Esophagus muscularis mucosa (tissue), 4 donors: ENCODE data around the gene EGFL6. TPM values are rescaled to one million over a fixed set of nuclear protein-coding genes. Genes with fewer than 3 reads are reported as not detected.
"Not testable (repeated sequence)": the region's sequence is repeated elsewhere in the genome, so short reads cannot be mapped to it uniquely, and the experiment has no call there.

Experiments
- DNase-seq: peaks from one replicate; pipeline ENCODE4 v3.0.0-alpha.2; 2017; ENCODE audit errors: extremely low spot score
- H3K27ac ChIP-seq, 4 donors: fragments of 200-600 bp; sonication (generic); replicated peaks in 1 of 4; 1 replicate in 3 of 4; 2 replicates in 1 of 4; pipeline ENCODE4 v1.5.1; 2016 to 2019; ENCODE audit warnings: mild to moderate bottlenecking in 1 of 4
- H3K27me3 ChIP-seq, 4 donors: fragments of 200-600 bp; sonication (generic); one replicate each; pipeline versions ENCODE4 v1.5.1 to v1.6.0; 2016 to 2019
- H3K36me3 ChIP-seq, 4 donors: fragments of 200-600 bp; sonication (generic); one replicate each; pipeline ENCODE4 v1.5.1; 2016 to 2019
- H3K4me1 ChIP-seq, 4 donors: fragments of 200-600 bp; sonication (generic); one replicate each; pipeline ENCODE4 v1.5.1; 2016 to 2019
- H3K4me3 ChIP-seq, 4 donors: fragments of 200-600 bp; sonication (generic); 1 replicate in 2 of 4; 2 replicates in 2 of 4; pipeline ENCODE4 v1.5.1; 2016 to 2019; ENCODE audit warnings: mild to moderate bottlenecking in 4 of 4, moderate library complexity in 1 of 4
- H3K9me3 ChIP-seq, 4 donors: fragments of 200-600 bp; sonication (generic); 1 replicate in 3 of 4; 2 replicates in 1 of 4; pipeline ENCODE4 v1.5.1; 2016 to 2019
- EP300 ChIP-seq: sonication (generic); formaldehyde crosslinking; IDR thresholded peaks from one replicate; pipeline ENCODE4 v1.6.1; 2017; ENCODE audit warnings: antibody characterized with exemption
- POLR2A ChIP-seq: fragments of 450-650 bp; IDR thresholded peaks from one replicate; pipeline ENCODE4 v1.6.1; 2017; ENCODE audit warnings: antibody characterized with exemption, moderate library complexity, mild to moderate bottlenecking, low read depth
- POLR2AphosphoS5 ChIP-seq, 2 donors: sonication (generic); formaldehyde crosslinking; IDR thresholded peaks; one replicate each; pipeline ENCODE4 v1.6.1; 2017; ENCODE audit warnings: antibody characterized with exemption in 2 of 2
- WGBS: methylation state at CpG from one replicate; pipeline ENCODE4 v1.1.5; 2018; 5-methylcytosine and 5-hydroxymethylcytosine counted together
- intact Hi-C: fragments of 100-400 bp; cut with DNase I; formaldehyde crosslinking; loops from one replicate; pipeline ENCODE4 v1.15.1; 2023
- total RNA-seq, 4 donors: library from RNA; depleted of rRNA; stranded (reverse); fragments of >200 nt; gene quantifications; one replicate each; pipeline versions ENCODE4 v1.1.0 to v1.2.1, GENCODE V29; 2016
- TF ChIP-seq, protein P1 (sequence below), 3 experiments: fragments of 200-600 bp in 2 of 3; fragments of 450-650 bp in 1 of 3; sonication (generic) in 2 of 3; IDR thresholded peaks; one replicate each; pipeline ENCODE4 v1.5.1; 2017 to 2019; ENCODE audit warnings: antibody characterized with exemption in 3 of 3, mild to moderate bottlenecking in 2 of 3, moderate library complexity in 1 of 3

EGFL6 gene
- total RNA-seq, 4 donors from 2014 or later, result 0.17 to 0.19 TPM; not detected in 2

DNA sequence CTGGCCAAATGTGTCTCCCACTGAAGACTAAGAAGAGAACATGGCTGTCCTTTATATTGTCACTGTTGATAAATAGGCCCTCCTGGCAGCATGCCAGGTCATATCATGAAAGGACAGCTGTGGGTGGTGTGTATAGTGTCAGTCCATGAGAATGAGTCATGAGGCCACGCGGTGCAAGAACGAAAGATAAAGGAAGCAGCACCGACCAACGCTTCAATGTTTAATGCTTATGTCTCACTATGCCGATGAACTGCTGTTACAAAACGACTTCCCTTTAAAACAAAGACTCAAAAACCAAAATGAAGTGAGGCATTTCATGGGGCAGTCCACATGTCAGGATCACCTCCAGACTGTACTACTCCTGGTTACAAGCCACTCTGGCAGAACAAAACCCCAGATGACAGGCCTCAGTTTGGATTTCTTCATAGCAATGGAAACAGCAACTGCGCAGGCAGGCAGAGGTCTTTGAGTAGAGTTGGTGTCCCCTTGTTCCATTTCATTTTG, 78.4 kb downstream of the EGFL6 start:
- WGBS, result 58% methylated on average over 8 of the region's 8 CpGs
- intact Hi-C loops, result loop anchor here (2.0 to 10.0 kb wide), 2 partner anchors 141 to 703 kb away; no protein-coding TSS in a partner anchor
- Histone ChIP-seq H3K36me3 (no peaks in the 10 kb centered on the region), H3K27ac (peak overlapping the region in 2 of 4 donors; percentile 6 to 18), H3K4me1 (peaks cover 6 to 28% (median 7%) of the 10 kb centered on the region in 4 donors), H3K27me3 (no peaks in the 10 kb centered on the region), H3K9me3 (no peaks in the 10 kb centered on the region), H3K4me3 (no peak overlapping the region)
- peak; percentile 8 to 29 for TF ChIP-seq POLR2AphosphoS5 (IDR thresholded peaks at IDR 0.05)
- TF ChIP-seq POLR2A, result no peak
- DNase-seq, result peak; percentile 92

DNA sequence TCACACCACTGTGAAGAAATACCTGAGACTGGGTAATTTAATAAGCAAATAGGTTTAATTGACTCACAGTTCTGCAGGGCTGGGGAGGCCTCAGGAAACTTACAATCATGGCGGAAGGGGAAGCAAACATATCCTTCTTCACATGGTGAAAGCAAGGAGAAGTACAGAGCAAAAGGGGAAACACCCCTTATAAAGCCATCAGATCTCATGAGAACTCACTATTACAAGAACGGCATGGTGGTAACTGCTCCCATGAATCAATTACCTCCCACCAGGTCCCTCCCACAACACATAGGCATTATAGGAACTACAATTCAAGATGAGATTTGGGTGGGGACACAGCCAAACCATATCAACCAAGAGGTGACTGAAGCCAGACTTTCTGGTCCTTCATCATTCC, 78.9 kb downstream of the EGFL6 start:
- not testable (repeated sequence) for H3K27ac ChIP-seq, H3K36me3 ChIP-seq, DNase-seq, H3K9me3 ChIP-seq, H3K4me3 ChIP-seq, H3K27me3 ChIP-seq
- WGBS, result 90% methylated on average over 2 of the region's 2 CpGs
- H3K4me1 ChIP-seq, result peaks cover 6 to 30% (median 7%) of the 10 kb centered on the region in 4 donors
- intact Hi-C loops, result loop anchor here (10.0 kb wide), 1 partner anchor 704 kb away; no protein-coding TSS in a partner anchor

DNA sequence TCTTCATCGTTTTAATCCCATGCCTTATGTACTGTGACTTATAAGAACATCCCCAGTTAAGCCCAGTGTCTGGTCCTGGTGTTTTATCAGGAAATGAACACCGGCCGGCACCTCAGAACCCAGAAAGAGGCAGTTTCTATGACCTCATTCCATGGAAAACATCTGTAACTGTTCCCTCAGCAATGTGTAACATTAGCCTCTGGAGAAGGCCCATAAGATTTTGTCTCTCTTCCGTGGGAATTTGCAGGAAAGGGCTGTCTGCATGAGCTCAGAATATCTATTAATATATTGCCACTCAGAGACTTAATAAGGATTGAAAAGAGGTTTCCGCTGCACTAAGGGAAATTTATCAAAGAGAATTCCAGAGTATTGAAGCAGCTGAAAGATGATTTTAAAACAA, 80.4 kb downstream of the EGFL6 start:
- Histone ChIP-seq H3K36me3 (no peaks in the 10 kb centered on the region), H3K9me3 (no peaks in the 10 kb centered on the region), H3K4me1 (peaks cover 6 to 44% (median 15%) of the 10 kb centered on the region in 4 donors), H3K4me3 (no peak overlapping the region), H3K27ac (no peak overlapping the region), H3K27me3 (no peaks in the 10 kb centered on the region)
- WGBS, result 72% methylated on average over 5 of the region's 5 CpGs
- intact Hi-C loops, result loop anchor here (10.0 kb wide), 1 partner anchor 705 kb away; no protein-coding TSS in a partner anchor
- DNase-seq, result no peak
- no peak for TF ChIP-seq POLR2A
- TF ChIP-seq POLR2AphosphoS5 (IDR thresholded peaks at IDR 0.05), result no peak
- TF ChIP-seq, protein P1, sequence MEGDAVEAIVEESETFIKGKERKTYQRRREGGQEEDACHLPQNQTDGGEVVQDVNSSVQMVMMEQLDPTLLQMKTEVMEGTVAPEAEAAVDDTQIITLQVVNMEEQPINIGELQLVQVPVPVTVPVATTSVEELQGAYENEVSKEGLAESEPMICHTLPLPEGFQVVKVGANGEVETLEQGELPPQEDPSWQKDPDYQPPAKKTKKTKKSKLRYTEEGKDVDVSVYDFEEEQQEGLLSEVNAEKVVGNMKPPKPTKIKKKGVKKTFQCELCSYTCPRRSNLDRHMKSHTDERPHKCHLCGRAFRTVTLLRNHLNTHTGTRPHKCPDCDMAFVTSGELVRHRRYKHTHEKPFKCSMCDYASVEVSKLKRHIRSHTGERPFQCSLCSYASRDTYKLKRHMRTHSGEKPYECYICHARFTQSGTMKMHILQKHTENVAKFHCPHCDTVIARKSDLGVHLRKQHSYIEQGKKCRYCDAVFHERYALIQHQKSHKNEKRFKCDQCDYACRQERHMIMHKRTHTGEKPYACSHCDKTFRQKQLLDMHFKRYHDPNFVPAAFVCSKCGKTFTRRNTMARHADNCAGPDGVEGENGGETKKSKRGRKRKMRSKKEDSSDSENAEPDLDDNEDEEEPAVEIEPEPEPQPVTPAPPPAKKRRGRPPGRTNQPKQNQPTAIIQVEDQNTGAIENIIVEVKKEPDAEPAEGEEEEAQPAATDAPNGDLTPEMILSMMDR (IDR thresholded peaks at IDR 0.05), result no peak
- no peak for TF ChIP-seq EP300

DNA sequence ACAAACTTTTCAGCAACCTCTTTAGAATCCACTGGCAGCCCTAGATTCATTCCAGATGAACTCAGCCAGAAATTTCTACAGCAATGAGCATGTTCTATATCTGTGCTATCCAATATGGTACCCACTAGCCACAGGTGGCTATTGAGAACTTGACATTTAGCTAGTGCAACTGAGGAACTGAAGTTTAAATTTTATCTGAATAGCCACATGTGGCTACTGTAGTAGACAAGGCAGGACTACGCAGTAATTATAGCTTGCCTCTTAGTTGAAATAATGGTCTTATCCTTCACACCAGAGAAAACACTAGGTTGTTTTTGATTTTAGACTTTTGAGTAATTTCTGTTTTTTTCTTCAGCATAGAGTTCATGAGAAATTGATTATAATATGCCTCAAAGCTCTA, 80.9 kb downstream of the EGFL6 start:
- intact Hi-C loops, result no loop called here
- Histone ChIP-seq H3K9me3 (no peaks in the 10 kb centered on the region), H3K27me3 (no peaks in the 10 kb centered on the region), H3K4me3 (no peak overlapping the region), H3K36me3 (no peaks in the 10 kb centered on the region), H3K27ac (no peak overlapping the region), H3K4me1 (peaks cover 6 to 44% (median 15%) of the 10 kb centered on the region in 4 donors)
- TF ChIP-seq POLR2A, result no peak
- TF ChIP-seq POLR2AphosphoS5 (IDR thresholded peaks at IDR 0.05), result no peak
- TF ChIP-seq EP300, result no peak
- TF ChIP-seq, protein P1 (IDR thresholded peaks at IDR 0.05), result no peak
- 90% methylated on average over 1 of the region's 1 CpG for WGBS
- no peak for DNase-seq

DNA sequence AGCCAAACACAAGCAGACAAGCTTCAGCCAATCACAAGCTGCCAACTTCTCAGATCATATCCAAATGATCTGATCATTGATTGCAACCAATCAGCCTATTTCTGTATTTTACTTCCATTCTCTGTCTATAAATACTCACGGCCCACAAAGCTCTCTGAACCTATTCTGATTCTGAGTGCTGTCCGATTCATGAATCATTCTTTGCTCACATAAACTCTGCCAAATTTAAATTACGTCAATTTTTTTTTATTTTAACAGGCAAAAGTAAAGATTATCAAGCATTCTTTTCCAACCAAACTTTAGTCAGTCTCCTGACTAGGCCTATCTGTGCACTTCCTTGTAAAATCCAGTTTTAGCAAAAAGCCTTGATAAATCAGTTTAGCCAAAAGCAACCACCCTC, 81.7 kb downstream of the EGFL6 start:
- intact Hi-C loops, result no loop called here
- Histone ChIP-seq H3K9me3 (no peaks in the 10 kb centered on the region), H3K27ac (no peak overlapping the region), H3K4me3 (no peak overlapping the region), H3K4me1 (peaks cover 6 to 39% (median 15%) of the 10 kb centered on the region in 4 donors), H3K27me3 (no peaks in the 10 kb centered on the region), H3K36me3 (peaks cover 0 to 6% (median 0%) of the 10 kb centered on the region in 4 donors)
- TF ChIP-seq POLR2AphosphoS5 (IDR thresholded peaks at IDR 0.05) (no peak), POLR2A (no peak), EP300 (no peak)
- TF ChIP-seq, protein P1 (IDR thresholded peaks at IDR 0.05), result no peak
- WGBS, result 67% methylated on average over 3 of the region's 3 CpGs
- no peak for DNase-seq
